PC-9 (cell line): ENCODE measurements around the gene CEP41. TPM values are rescaled to one million over a fixed set of nuclear protein-coding genes. Genes with fewer than 3 reads are reported as not detected.
"Not testable (repeated sequence)": the region's sequence is repeated elsewhere in the genome, so short reads cannot be mapped to it uniquely, and the experiment has no call there.

Source experiments
- BruUV-seq: library from RNA; stranded (reverse); fragments of 400-500 nt; replicated peaks from 2 replicates; lab custom pipeline; 2021; lab: Mats Ljungman, UMichigan
- CTCF ChIA-PET: fragments of 300-600 bp; sonication (Branson Sonifier 250); formaldehyde crosslinking; loops from one replicate; lab custom pipeline; 2022; ENCODE audit warnings: antibody characterized with exemption; lab: Charles Lee
- POLR2A ChIA-PET: fragments of 300-600 bp; sonication (Branson Sonifier 250); formaldehyde crosslinking; loops from one replicate; lab custom pipeline; 2022; ENCODE audit warnings: antibody characterized with exemption; ENCODE audit not compliant: unreplicated experiment; lab: Charles Lee
- DNase-seq, 2 experiments: peaks; one replicate each; pipeline versions ENCODE4 v3.0.0 to v3.0.0-alpha.2; 2015 to 2022; ENCODE audit warnings: mixed read lengths in 1 of 2
- H2AFZ ChIP-seq: fragments of 200-600 bp; sonication (generic); 2 replicates; pipeline ENCODE4 v1.8.1; 2017; ENCODE audit warnings: antibody characterized with exemption
- H3F3A ChIP-seq: fragments of 200-600 bp; sonication (generic); 2 replicates; pipeline ENCODE4 v1.8.1; 2017; ENCODE audit warnings: antibody characterized with exemption, mild to moderate bottlenecking, low read depth; ENCODE audit not compliant: insufficient read depth
- H3K27ac ChIP-seq: fragments of 200-600 bp; sonication (generic); 2 replicates; pipeline ENCODE4 v1.6.1; 2016; ENCODE audit warnings: mixed run types
- H3K27me3 ChIP-seq: fragments of 200-600 bp; sonication (generic); 2 replicates; pipeline ENCODE4 v1.6.1; 2016; ENCODE audit warnings: low read depth, mixed run types; ENCODE audit not compliant: insufficient read depth
- H3K36me3 ChIP-seq: fragments of 200-600 bp; sonication (generic); 2 replicates; pipeline ENCODE4 v1.6.1; 2016; ENCODE audit warnings: low read depth, mixed run types
- H3K4me1 ChIP-seq: fragments of 200-600 bp; sonication (generic); replicated peaks from 2 replicates; pipeline ENCODE4 v1.6.1; 2016; ENCODE audit warnings: mixed run types; ENCODE audit not compliant: insufficient read depth
- H3K4me2 ChIP-seq: fragments of 200-600 bp; sonication (generic); 2 replicates; pipeline ENCODE4 v1.6.1; 2017; ENCODE audit warnings: mixed run types
- H3K4me3 ChIP-seq: fragments of 200-600 bp; sonication (generic); 2 replicates; pipeline ENCODE4 v1.6.1; 2016; ENCODE audit warnings: mixed run types
- H3K79me2 ChIP-seq: fragments of 200-600 bp; sonication (generic); 2 replicates; pipeline ENCODE4 v1.6.1; 2017; ENCODE audit warnings: low read depth, mixed run types
- H3K9me2 ChIP-seq: fragments of 200-600 bp; sonication (generic); 2 replicates; pipeline ENCODE4 v1.8.1; 2017; ENCODE audit warnings: mild to moderate bottlenecking; ENCODE audit not compliant: insufficient read depth
- H3K9me3 ChIP-seq: fragments of 200-600 bp; sonication (generic); 2 replicates; pipeline ENCODE4 v1.8.1; 2016; ENCODE audit warnings: low read depth; ENCODE audit not compliant: insufficient read depth
- H4K20me1 ChIP-seq: fragments of 200-600 bp; sonication (generic); 2 replicates; pipeline ENCODE4 v1.8.1; 2017; ENCODE audit not compliant: insufficient read depth
- CTCF ChIP-seq: fragments of 200-600 bp; sonication (generic); conservative IDR thresholded peaks from 2 replicates; pipeline ENCODE4 v1.6.1; 2017; ENCODE audit warnings: mixed run types, antibody characterized with exemption, mild to moderate bottlenecking, moderate library complexity
- EZH2 ChIP-seq: fragments of 200-600 bp; sonication (generic); IDR thresholded peaks from 2 replicates; pipeline ENCODE4 v1.8.0; 2017; ENCODE audit warnings: antibody characterized with exemption, low read depth
- intact Hi-C: fragments of 100-400 bp; cut with micrococcal nuclease; formaldehyde crosslinking; loops from one replicate; pipeline ENCODE4 v1.10.0; 2022; ENCODE audit not compliant: unreplicated experiment
- total RNA-seq: library from RNA; stranded (reverse); gene quantifications from 2 replicates; pipeline ENCODE4 v1.2.3, GENCODE V29; 2021

CEP41 gene
- total RNA-seq, 1 experiment from 2014 or later = 18.0 TPM

GRCh38 chr7:130458257-130458656 lies 17.4 kb upstream of the CEP41 start:
- intact Hi-C loops = no loop called here
- no peak for DNase-seq
- Histone ChIP-seq H2AFZ (no peak overlapping the region), H3K9me3 (peaks cover 7% of the 10 kb centered on the region; the same call in 1 of the 2 replicates), H3K79me2 (no peaks in the 10 kb centered on the region), H3K4me3 (no peak overlapping the region), H4K20me1 (no peaks in the 10 kb centered on the region), H3F3A (no peaks in the 10 kb centered on the region), H3K9me2 (no peaks in the 10 kb centered on the region), H3K4me2 (no peak overlapping the region), H3K27me3 (no peaks in the 10 kb centered on the region), H3K27ac (no peak overlapping the region), H3K36me3 (no peaks in the 10 kb centered on the region), H3K4me1 (no peaks in the 10 kb centered on the region)
- TF ChIP-seq EZH2 (no peak), CTCF (no peak)
- no TSS peak for BruUV-seq
- ChIA-PET CTCF (no interaction called here), POLR2A (no interaction called here)

GRCh38 chr7:130454959-130455358 lies 14.1 kb upstream of the CEP41 start:
- Histone ChIP-seq H3K27me3 (no peaks in the 10 kb centered on the region), H3K9me3 (peaks cover 7% of the 10 kb centered on the region; the same call in 1 of the 2 replicates), H3K4me2 (no peak overlapping the region), H3K36me3 (no peaks in the 10 kb centered on the region), H2AFZ (no peak overlapping the region), H3K9me2 (no peaks in the 10 kb centered on the region), H4K20me1 (no peaks in the 10 kb centered on the region), H3K79me2 (no peaks in the 10 kb centered on the region), H3F3A (no peaks in the 10 kb centered on the region), H3K27ac (no peak overlapping the region), H3K4me1 (no peaks in the 10 kb centered on the region), H3K4me3 (no peak overlapping the region)
- intact Hi-C loops = no loop called here
- no peak for TF ChIP-seq CTCF
- no peak for TF ChIP-seq EZH2
- no peak for DNase-seq
- ChIA-PET POLR2A (no interaction called here), CTCF (no interaction called here)
- no TSS peak for BruUV-seq

- ChIA-PET POLR2A (no interaction called here), CTCF (interaction anchor here (0.5 to 0.7 kb wide), 2 partner anchors 12 to 383 kb away, joined by 4 to 8 read pairs; partner anchors contain the start of gene KLHDC10)
- TF ChIP-seq EZH2 (no peak), CTCF (no peak)
- no peaks in the 10 kb centered on the region for H3K79me2 ChIP-seq
- no peak overlapping the region for H3K4me3 ChIP-seq
- H3K27me3 ChIP-seq = no peaks in the 10 kb centered on the region
- intact Hi-C loops = no loop called here
- H3K4me2 ChIP-seq = no peak overlapping the region
- H3K27ac ChIP-seq = no peak overlapping the region
- H2AFZ ChIP-seq = no peak overlapping the region
- no peaks in the 10 kb centered on the region for H3K9me3 ChIP-seq
- no peaks in the 10 kb centered on the region for H3K9me2 ChIP-seq
- BruUV-seq = no TSS peak
- no peaks in the 10 kb centered on the region for H3K4me1 ChIP-seq
- H3F3A ChIP-seq = no peaks in the 10 kb centered on the region
- no peaks in the 10 kb centered on the region for H4K20me1 ChIP-seq
- H3K36me3 ChIP-seq = no peaks in the 10 kb centered on the region
- no peak for DNase-seq
Observed at GRCh38 chr7:130452951-130453350, 12.1 kb upstream of the CEP41 start.

- CTCF ChIA-PET = interaction anchor here (0.6 kb wide), 1 partner anchor 36 kb away, joined by 5 read pairs; no protein-coding TSS in a partner anchor
- DNase-seq, H3K27me3 ChIP-seq, H4K20me1 ChIP-seq, H3K36me3 ChIP-seq, intact Hi-C loops, BruUV-seq, H3K9me2 ChIP-seq, H3K4me3 ChIP-seq, H3K27ac ChIP-seq, POLR2A ChIA-PET, H3K79me2 ChIP-seq, H2AFZ ChIP-seq, H3F3A ChIP-seq, H3K9me3 ChIP-seq, H3K4me2 ChIP-seq, H3K4me1 ChIP-seq: not testable (repeated sequence)
Observed at GRCh38 chr7:130451344-130451743, 10.5 kb upstream of the CEP41 start.
